ENCODE results near the gene MAML3. TPM values are rescaled to one million over a fixed set of nuclear protein-coding genes. Genes with fewer than 3 reads are reported as not detected.

The MAML3 gene
- total and polyA plus RNA-seq, 8 donors = 5.8 to 18.7 (median 16.7) TPM

- H3K27ac ChIP-seq = no peak overlapping the region
- ATAC-seq (no peak), DNase-seq (no peak)
- H3K4me1 ChIP-seq = no peaks in the 10 kb centered on the region
- H3K36me3 ChIP-seq = no peaks in the 10 kb centered on the region
- no peaks in the 10 kb centered on the region for H3K27me3 ChIP-seq
- H3K9me3 ChIP-seq = no peaks in the 10 kb centered on the region
- H3K4me3 ChIP-seq = no peak overlapping the region
- TF ChIP-seq, protein P1, sequence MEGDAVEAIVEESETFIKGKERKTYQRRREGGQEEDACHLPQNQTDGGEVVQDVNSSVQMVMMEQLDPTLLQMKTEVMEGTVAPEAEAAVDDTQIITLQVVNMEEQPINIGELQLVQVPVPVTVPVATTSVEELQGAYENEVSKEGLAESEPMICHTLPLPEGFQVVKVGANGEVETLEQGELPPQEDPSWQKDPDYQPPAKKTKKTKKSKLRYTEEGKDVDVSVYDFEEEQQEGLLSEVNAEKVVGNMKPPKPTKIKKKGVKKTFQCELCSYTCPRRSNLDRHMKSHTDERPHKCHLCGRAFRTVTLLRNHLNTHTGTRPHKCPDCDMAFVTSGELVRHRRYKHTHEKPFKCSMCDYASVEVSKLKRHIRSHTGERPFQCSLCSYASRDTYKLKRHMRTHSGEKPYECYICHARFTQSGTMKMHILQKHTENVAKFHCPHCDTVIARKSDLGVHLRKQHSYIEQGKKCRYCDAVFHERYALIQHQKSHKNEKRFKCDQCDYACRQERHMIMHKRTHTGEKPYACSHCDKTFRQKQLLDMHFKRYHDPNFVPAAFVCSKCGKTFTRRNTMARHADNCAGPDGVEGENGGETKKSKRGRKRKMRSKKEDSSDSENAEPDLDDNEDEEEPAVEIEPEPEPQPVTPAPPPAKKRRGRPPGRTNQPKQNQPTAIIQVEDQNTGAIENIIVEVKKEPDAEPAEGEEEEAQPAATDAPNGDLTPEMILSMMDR (IDR thresholded peaks at IDR 0.05) = no peak
- intact Hi-C loops (cut with DNase I) = no loop called here
Observed at GRCh38 chr4:139823746-139824145, 330.2 kb downstream of the MAML3 start.

GRCh38 chr4:139823345-139823744, 330.6 kb downstream of the MAML3 start:
- Histone ChIP-seq H3K36me3 (no peaks in the 10 kb centered on the region), H3K4me1 (no peaks in the 10 kb centered on the region), H3K27ac (no peak overlapping the region), H3K4me3 (no peak overlapping the region), H3K27me3 (no peaks in the 10 kb centered on the region), H3K9me3 (no peaks in the 10 kb centered on the region)
- DNase-seq = no peak
- TF ChIP-seq, protein P1 (IDR thresholded peaks at IDR 0.05) = no peak
- ATAC-seq = no peak
- intact Hi-C loops (cut with DNase I) = no loop called here

DNA sequence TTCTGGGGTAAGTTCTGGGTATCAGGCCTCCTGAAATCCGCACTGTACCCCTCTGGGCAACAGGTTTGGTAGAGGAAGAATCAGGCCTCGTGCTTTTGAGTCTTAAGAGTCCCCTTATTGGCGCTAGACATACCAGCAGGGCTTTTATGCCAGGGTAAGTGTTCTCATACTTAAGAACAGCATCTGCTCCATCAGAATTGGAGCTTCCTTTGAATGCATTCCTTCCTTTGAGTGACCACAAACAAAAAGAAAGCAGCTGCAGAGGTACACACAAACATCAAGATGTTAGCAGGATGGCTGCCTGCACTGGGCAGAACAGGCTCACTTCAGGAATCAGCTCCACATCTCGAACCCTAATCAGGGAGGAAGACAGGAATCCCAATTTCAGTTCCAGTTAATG, 331.6 kb downstream of the MAML3 start:
- TF ChIP-seq, protein P1 (IDR thresholded peaks at IDR 0.05) = no peak
- no peaks in the 10 kb centered on the region for H3K27me3 ChIP-seq
- H3K4me3 ChIP-seq = no peak overlapping the region
- H3K4me1 ChIP-seq = no peaks in the 10 kb centered on the region
- intact Hi-C loops (cut with DNase I) = no loop called here
- no peaks in the 10 kb centered on the region for H3K9me3 ChIP-seq
- ATAC-seq = no peak
- H3K27ac ChIP-seq = no peak overlapping the region
- DNase-seq = no peak
- H3K36me3 ChIP-seq = no peaks in the 10 kb centered on the region

GRCh38 chr4:139819082-139819481, 334.9 kb downstream of the MAML3 start:
- TF ChIP-seq, protein P1 (IDR thresholded peaks at IDR 0.05) = no peak
- Histone ChIP-seq H3K9me3 (no peaks in the 10 kb centered on the region), H3K4me1 (peaks cover 0 to 25% of the 10 kb centered on the region in 2 donors), H3K4me3 (no peak overlapping the region), H3K27me3 (no peaks in the 10 kb centered on the region), H3K27ac (no peak overlapping the region), H3K36me3 (no peaks in the 10 kb centered on the region)
- DNase-seq = no peak
- ATAC-seq = no peak
- intact Hi-C loops (cut with DNase I) = no loop called here

- Histone ChIP-seq H3K27me3 (no peaks in the 10 kb centered on the region), H3K4me1 (peaks cover 0 to 26% of the 10 kb centered on the region in 2 donors), H3K36me3 (no peaks in the 10 kb centered on the region), H3K9me3 (no peaks in the 10 kb centered on the region), H3K27ac (no peak overlapping the region), H3K4me3 (no peak overlapping the region)
- DNase-seq (no peak), ATAC-seq (no peak)
- intact Hi-C loops (cut with DNase I) = no loop called here
- TF ChIP-seq, protein P1 (IDR thresholded peaks at IDR 0.05) = no peak
Observed at GRCh38 chr4:139817657-139818452, 336.1 kb downstream of the MAML3 start.
